ENCODE data around the gene ANK2. TPM values are rescaled to one million over a fixed set of nuclear protein-coding genes. Genes with fewer than 3 reads are reported as not detected.
A peak's percentile ranks its signal among the peaks of the same experiment; 100 is the strongest.

The ANK2 gene
- total and polyA plus RNA-seq, 2 of the 13 experiments (the other 11 are each of a cell fraction or from before 2014, with no cell fraction given), result 2.7 to 15.1 TPM

GRCh38 chr4:113181289-113182007, 132.0 kb downstream of the ANK2 start (continued):
- TF ChIP-seq ZBTB46 (CRISPR knock-in tag; IDR thresholded peaks at IDR 0.05; ENCODE audit: borderline replicate concordance), result no peak
- no peak for TF ChIP-seq MLLT10 (CRISPR knock-in tag; IDR thresholded peaks at IDR 0.05)
- no peak for TF ChIP-seq RAD21 (CRISPR knock-in tag; IDR thresholded peaks at IDR 0.05)
- no peak for TF ChIP-seq MTA3 (CRISPR knock-in tag; IDR thresholded peaks at IDR 0.05)
- TF ChIP-seq ZNF343 (CRISPR knock-in tag; IDR thresholded peaks at IDR 0.05), result no peak
- TF ChIP-seq HMG20B (CRISPR knock-in tag; conservative IDR thresholded peaks at IDR 0.05), result 0 out of 2 replicates have a peak, but pooled peaks have one; percentile 55
- no peak for TF ChIP-seq SRY (CRISPR knock-in tag; IDR thresholded peaks at IDR 0.05)
- no peak for TF ChIP-seq ZFP36 (IDR thresholded peaks at IDR 0.05; ENCODE audit: borderline replicate concordance, low read depth, low read length, partially characterized antibody)
- no peak for TF ChIP-seq PHF8 (CRISPR knock-in tag; IDR thresholded peaks at IDR 0.05)
- TF ChIP-seq ZBTB38 (CRISPR knock-in tag; IDR thresholded peaks at IDR 0.05), result no peak
- no peak for TF ChIP-seq ZNF296 (CRISPR knock-in tag; conservative IDR thresholded peaks at IDR 0.05)
- no peak for TF ChIP-seq AHR (CRISPR knock-in tag; IDR thresholded peaks at IDR 0.05)
- no peak for TF ChIP-seq ZMAT5 (CRISPR knock-in tag; IDR thresholded peaks at IDR 0.05; ENCODE audit: borderline replicate concordance, low read depth)
- TF ChIP-seq ZSCAN29 (CRISPR knock-in tag; conservative IDR thresholded peaks at IDR 0.05), result no peak
- TF ChIP-seq ASH2L (IDR thresholded peaks at IDR 0.05; ENCODE audit: insufficient read length, low read depth, low read length), result no peak
- 0 out of 2 replicates have a peak, but pooled peaks have one; percentile 33 for TF ChIP-seq DRAP1 (CRISPR knock-in tag; IDR thresholded peaks at IDR 0.05)
- no peak for TF ChIP-seq CSRNP1 (CRISPR knock-in tag; IDR thresholded peaks at IDR 0.05)
- no peak for TF ChIP-seq ZKSCAN1 (IDR thresholded peaks at IDR 0.05; ENCODE audit: low read length)
- no peak for TF ChIP-seq ZFP36L1 (CRISPR knock-in tag; IDR thresholded peaks at IDR 0.05)
- TF ChIP-seq, protein P1, sequence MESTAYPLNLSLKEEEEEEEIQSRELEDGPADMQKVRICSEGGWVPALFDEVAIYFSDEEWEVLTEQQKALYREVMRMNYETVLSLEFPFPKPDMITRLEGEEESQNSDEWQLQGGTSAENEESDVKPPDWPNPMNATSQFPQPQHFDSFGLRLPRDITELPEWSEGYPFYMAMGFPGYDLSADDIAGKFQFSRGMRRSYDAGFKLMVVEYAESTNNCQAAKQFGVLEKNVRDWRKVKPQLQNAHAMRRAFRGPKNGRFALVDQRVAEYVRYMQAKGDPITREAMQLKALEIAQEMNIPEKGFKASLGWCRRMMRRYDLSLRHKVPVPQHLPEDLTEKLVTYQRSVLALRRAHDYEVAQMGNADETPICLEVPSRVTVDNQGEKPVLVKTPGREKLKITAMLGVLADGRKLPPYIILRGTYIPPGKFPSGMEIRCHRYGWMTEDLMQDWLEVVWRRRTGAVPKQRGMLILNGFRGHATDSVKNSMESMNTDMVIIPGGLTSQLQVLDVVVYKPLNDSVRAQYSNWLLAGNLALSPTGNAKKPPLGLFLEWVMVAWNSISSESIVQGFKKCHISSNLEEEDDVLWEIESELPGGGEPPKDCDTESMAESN (CRISPR knock-in tag; conservative IDR thresholded peaks at IDR 0.05), result 0 out of 2 replicates have a peak, but pooled peaks have one; percentile 41
- no peak for TF ChIP-seq ZNF34 (CRISPR knock-in tag; IDR thresholded peaks at IDR 0.05; ENCODE audit: borderline replicate concordance)
- no peak for TF ChIP-seq ZNF674 (CRISPR knock-in tag; IDR thresholded peaks at IDR 0.05; ENCODE audit: low read depth)
